B cell (primary cell): ENCODE results near the gene ATP9A. TPM values are rescaled to one million over a fixed set of nuclear protein-coding genes. Genes with fewer than 3 reads are reported as not detected.

Experiments
- ATAC-seq: fragments of 200-7000 bp; cut with Tn5 transposase; one replicate; pipeline ENCODE4 v1.10.0; 2021; ENCODE audit warnings: low read depth, mild to moderate bottlenecking, moderate number of reproducible peaks, moderate library complexity
- CTCF ChIA-PET: fragments of 350-600 bp; sonication (Branson Sonifier 250); formaldehyde crosslinking; loops from one replicate; lab custom pipeline; 2021; ENCODE audit warnings: antibody characterized with exemption, inconsistent platforms; lab: Charles Lee
- POLR2A ChIA-PET: fragments of 350-600 bp; sonication (Branson Sonifier 250); formaldehyde crosslinking; loops from one replicate; lab custom pipeline; 2021; ENCODE audit warnings: antibody characterized with exemption; lab: Charles Lee
- DNase-seq: peaks from one replicate; pipeline ENCODE4 v3.0.0; 2013
- H2AFZ ChIP-seq: 2 replicates; pipeline ENCODE4 v1.6.1; 2012; ENCODE audit warnings: mild to moderate bottlenecking, low read depth, low read length; ENCODE audit not compliant: insufficient read depth, poor library complexity, severe bottlenecking
- H3K27ac ChIP-seq, 2 donors: 1 replicate in 1 of 2; 2 replicates in 1 of 2; pipeline ENCODE4 v1.5.1; 2012 to 2013; ENCODE audit warnings: low read length in 2 of 2, mild to moderate bottlenecking in 2 of 2, moderate library complexity in 1 of 2
- H3K27me3 ChIP-seq, 4 experiments: fragments of 200-600 bp in 1 of 4; sonication (generic) in 1 of 4; replicated peaks in 1 of 4; 1 replicate in 2 of 4; 2 replicates in 2 of 4; pipeline versions ENCODE4 v1.6.1 to v1.7.0; 2013 to 2016; ENCODE audit warnings: low read length in 3 of 4, mild to moderate bottlenecking in 2 of 4, mixed read lengths in 1 of 4, moderate library complexity in 1 of 4; ENCODE audit not compliant: insufficient read depth in 4 of 4, control insufficient read depth in 3 of 4; ENCODE audit errors: control extremely low read depth in 1 of 4
- H3K36me3 ChIP-seq, 2 experiments: replicated peaks in 1 of 2; 1 replicate in 1 of 2; 2 replicates in 1 of 2; pipeline versions ENCODE4 v1.6.1 to v1.7.1; 2013; ENCODE audit warnings: low read length in 1 of 2; ENCODE audit not compliant: insufficient read depth in 2 of 2, control insufficient read depth in 1 of 2; ENCODE audit errors: control extremely low read depth in 1 of 2, extremely low read depth in 1 of 2
- H3K4me1 ChIP-seq, 2 donors: fragments of 200-600 bp in 1 of 2; sonication (generic) in 1 of 2; 1 replicate in 1 of 2; 2 replicates in 1 of 2; pipeline versions ENCODE4 v1.5.1 to v1.6.1; 2013 to 2017; ENCODE audit warnings: low read length in 2 of 2; ENCODE audit not compliant: control insufficient read depth in 2 of 2, insufficient read depth in 2 of 2
- H3K4me2 ChIP-seq: replicated peaks from 2 replicates; pipeline ENCODE3; 2012; ENCODE audit warnings: mild to moderate bottlenecking, low read depth, low read length; ENCODE audit not compliant: poor library complexity, severe bottlenecking
- H3K4me3 ChIP-seq, 5 experiments: fragments of 200-600 bp in 1 of 5; sonication (generic) in 1 of 5; 1 replicate in 3 of 5; 2 replicates in 2 of 5; pipeline versions ENCODE4 v1.5.1 to v1.7.0; 2011 to 2016; ENCODE audit warnings: low read length in 4 of 5, mild to moderate bottlenecking in 4 of 5, low read depth in 2 of 5, control low read depth in 1 of 5, moderate library complexity in 1 of 5; ENCODE audit not compliant: insufficient read depth in 1 of 5; ENCODE audit errors: control extremely low read depth in 1 of 5, extremely low read depth in 1 of 5
- H3K79me2 ChIP-seq: fragments of 200-600 bp; sonication (generic); one replicate; pipeline ENCODE4 v1.6.0; 2016; ENCODE audit warnings: low read length; ENCODE audit not compliant: control insufficient read depth, insufficient read depth
- H3K9ac ChIP-seq: fragments of 200-600 bp; sonication (generic); 2 replicates; pipeline ENCODE4 v1.6.1; 2017; ENCODE audit warnings: mild to moderate bottlenecking, low read length, moderate library complexity
- H3K9me3 ChIP-seq, 3 donors: one replicate each; pipeline versions ENCODE4 v1.6.1 to v1.7.1; 2013; ENCODE audit warnings: low read length in 2 of 3; ENCODE audit not compliant: control insufficient read depth in 2 of 3, insufficient read depth in 1 of 3; ENCODE audit errors: control extremely low read depth in 1 of 3
- H4K20me1 ChIP-seq: 2 replicates; pipeline ENCODE4 v1.6.0; 2012; ENCODE audit warnings: mild to moderate bottlenecking, low read length; ENCODE audit not compliant: insufficient read depth, control insufficient read depth, poor library complexity, severe bottlenecking
- H3K27ac Mint-ChIP-seq: one replicate; pipeline ENCODE4 v1.8.0; 2021; ENCODE audit warnings: mixed read lengths
- H3K27me3 Mint-ChIP-seq: one replicate; pipeline ENCODE4 v1.8.0; 2021; ENCODE audit warnings: mixed read lengths
- H3K4me1 Mint-ChIP-seq: one replicate; pipeline ENCODE4 v1.8.0; 2021; ENCODE audit warnings: mixed read lengths
- H3K4me3 Mint-ChIP-seq: one replicate; pipeline ENCODE4 v1.8.0; 2021; ENCODE audit warnings: mixed read lengths
- H3K9me3 Mint-ChIP-seq: one replicate; pipeline ENCODE4 v1.8.0; 2022; ENCODE audit warnings: mixed read lengths; ENCODE audit not compliant: insufficient read depth
- EZH2 ChIP-seq: IDR thresholded peaks from 2 replicates; pipeline ENCODE4 v1.6.1; 2012; ENCODE audit warnings: borderline replicate concordance, low read depth, mild to moderate bottlenecking, moderate library complexity, low read length; ENCODE audit not compliant: insufficient read depth, poor library complexity, severe bottlenecking
- WGBS: methylation state at CpG from one replicate; pipeline ENCODE4 v1.1.5; 2013; ENCODE audit warnings: missing lambda C conversion rate; ENCODE audit not compliant: insufficient coverage; 5-methylcytosine and 5-hydroxymethylcytosine counted together
- intact Hi-C: fragments of 100-400 bp; cut with micrococcal nuclease; formaldehyde crosslinking; loops from one replicate; pipeline ENCODE4 v1.10.0; 2022
- polyA plus RNA-seq: library from polyadenylated mRNA; depleted of rRNA; stranded (reverse); fragments of >200 nt; gene quantifications from 2 replicates; pipeline ENCODE4 v1.2.3, GENCODE V29; 2012
- total RNA-seq, 2 donors: library from RNA; stranded (reverse); fragments of 120-200 nt in 1 of 2; gene quantifications; 1 replicate in 1 of 2; 2 replicates in 1 of 2; pipeline versions ENCODE4 v1.2.3 to v1.2.4, GENCODE V29; 2013 to 2022
- TF ChIP-seq, protein P1 (sequence below): fragments of 200-600 bp; IDR thresholded peaks from one replicate; pipeline ENCODE4 v1.8.0; 2022; ENCODE audit warnings: antibody characterized with exemption, mild to moderate bottlenecking

The ATP9A gene
- total and polyA plus RNA-seq, 2 donors (not counting 1 experiment from before 2014, with no cell fraction given): 0.13 to 0.22 TPM

GRCh38 chr20:51801122-51801822 lies 33.1 kb upstream of the ATP9A start:
- Histone ChIP-seq H3K36me3 (no peaks in the 10 kb centered on the region), H3K4me3 (peak overlapping the region in 1 of 5 experiments; percentile 32), H3K9ac (no peak overlapping the region), H3K79me2 (no peaks in the 10 kb centered on the region), H4K20me1 (no peaks in the 10 kb centered on the region), H3K4me2 (peak overlapping the region; percentile 54), H3K27me3 (peaks cover 0 to 39% (median 20%) of the 10 kb centered on the region in 4 experiments), H2AFZ (peak overlapping the region; percentile 38), H3K9me3 (no peaks in the 10 kb centered on the region), H3K4me1 (peaks cover 13 to 17% of the 10 kb centered on the region in 2 donors), H3K27ac (no peak overlapping the region)
- intact Hi-C loops: no loop called here
- TF ChIP-seq, protein P1, sequence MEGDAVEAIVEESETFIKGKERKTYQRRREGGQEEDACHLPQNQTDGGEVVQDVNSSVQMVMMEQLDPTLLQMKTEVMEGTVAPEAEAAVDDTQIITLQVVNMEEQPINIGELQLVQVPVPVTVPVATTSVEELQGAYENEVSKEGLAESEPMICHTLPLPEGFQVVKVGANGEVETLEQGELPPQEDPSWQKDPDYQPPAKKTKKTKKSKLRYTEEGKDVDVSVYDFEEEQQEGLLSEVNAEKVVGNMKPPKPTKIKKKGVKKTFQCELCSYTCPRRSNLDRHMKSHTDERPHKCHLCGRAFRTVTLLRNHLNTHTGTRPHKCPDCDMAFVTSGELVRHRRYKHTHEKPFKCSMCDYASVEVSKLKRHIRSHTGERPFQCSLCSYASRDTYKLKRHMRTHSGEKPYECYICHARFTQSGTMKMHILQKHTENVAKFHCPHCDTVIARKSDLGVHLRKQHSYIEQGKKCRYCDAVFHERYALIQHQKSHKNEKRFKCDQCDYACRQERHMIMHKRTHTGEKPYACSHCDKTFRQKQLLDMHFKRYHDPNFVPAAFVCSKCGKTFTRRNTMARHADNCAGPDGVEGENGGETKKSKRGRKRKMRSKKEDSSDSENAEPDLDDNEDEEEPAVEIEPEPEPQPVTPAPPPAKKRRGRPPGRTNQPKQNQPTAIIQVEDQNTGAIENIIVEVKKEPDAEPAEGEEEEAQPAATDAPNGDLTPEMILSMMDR: no peak
- no peak for TF ChIP-seq EZH2
- H3K4me3 Mint-ChIP-seq: peak overlapping the region; percentile 61
- no peak overlapping the region for H3K27ac Mint-ChIP-seq
- no peak for ATAC-seq
- no peak for DNase-seq
- POLR2A ChIA-PET: no interaction called here
- no peaks in the 10 kb centered on the region for H3K9me3 Mint-ChIP-seq
- H3K4me1 Mint-ChIP-seq: peaks cover 12% of the 10 kb centered on the region
- CTCF ChIA-PET: no interaction called here
- WGBS: 2% methylated on average over 42 of the region's 59 CpGs
- peaks cover 66% of the 10 kb centered on the region for H3K27me3 Mint-ChIP-seq

DNA sequence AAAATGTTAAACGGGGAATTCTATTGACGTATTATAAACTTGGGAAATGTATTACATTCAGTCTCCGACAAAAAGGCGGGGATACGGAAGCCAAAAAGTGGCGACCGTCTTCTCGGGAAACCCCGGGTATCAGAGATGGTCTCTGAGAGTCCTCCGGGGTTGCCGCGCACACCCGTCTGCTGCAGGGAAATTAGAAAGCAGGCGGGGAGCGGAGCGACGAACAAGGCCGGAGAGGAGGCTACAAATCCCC lies 32.6 kb upstream of the ATP9A start:
- H3K4me3 Mint-ChIP-seq: peak overlapping the region; percentile 61
- no peak overlapping the region for H3K9ac ChIP-seq
- H3K4me1 ChIP-seq: peaks cover 13 to 17% of the 10 kb centered on the region in 2 donors
- no peaks in the 10 kb centered on the region for H3K36me3 ChIP-seq
- ChIA-PET CTCF (no interaction called here), POLR2A (no interaction called here)
- H3K4me3 ChIP-seq: peak overlapping the region in 1 of 5 experiments; percentile 32
- H3K79me2 ChIP-seq: no peaks in the 10 kb centered on the region
- H3K9me3 ChIP-seq: no peaks in the 10 kb centered on the region
- WGBS: 1% methylated on average over 18 of the region's 18 CpGs
- intact Hi-C loops: no loop called here
- no peaks in the 10 kb centered on the region for H4K20me1 ChIP-seq
- TF ChIP-seq, protein P1: no peak
- no peak for TF ChIP-seq EZH2
- ATAC-seq: no peak
- H3K27me3 ChIP-seq: peaks cover 0 to 37% (median 20%) of the 10 kb centered on the region in 4 experiments
- peaks cover 64% of the 10 kb centered on the region for H3K27me3 Mint-ChIP-seq
- no peak for DNase-seq
- H2AFZ ChIP-seq: peak overlapping the region; percentile 38
- peak overlapping the region; percentile 54 for H3K4me2 ChIP-seq
- H3K9me3 Mint-ChIP-seq: no peaks in the 10 kb centered on the region
- peaks cover 12% of the 10 kb centered on the region for H3K4me1 Mint-ChIP-seq
- no peak overlapping the region for H3K27ac ChIP-seq
- no peak overlapping the region for H3K27ac Mint-ChIP-seq
